ENCODE measurements around the gene PPP1R2C. TPM values are rescaled to one million over a fixed set of nuclear protein-coding genes. Genes with fewer than 3 reads are reported as not detected.

PPP1R2C gene
- total RNA-seq, 1 experiment from 2014 or later: not detected

- peaks cover 15% of the 10 kb centered on the region for H3K4me1 Mint-ChIP-seq (ENCODE audit: insufficient read depth, unreplicated experiment)
- H3K27me3 Mint-ChIP-seq (ENCODE audit: insufficient read depth, unreplicated experiment): peaks cover 61% of the 10 kb centered on the region
- no peaks in the 10 kb centered on the region for H3K36me3 Mint-ChIP-seq (ENCODE audit: insufficient read depth, unreplicated experiment)
- peaks cover 7% of the 10 kb centered on the region for H3K9me3 Mint-ChIP-seq (ENCODE audit: unreplicated experiment)
- ChIA-PET POLR2A (no interaction called here), CTCF (interaction anchor here (0.5 kb wide), 1 partner anchor 250 kb away, joined by 3 read pairs; no protein-coding TSS in a partner anchor)
- intact Hi-C loops (cut with micrococcal nuclease): no loop called here
- no peak overlapping the region for H3K27ac Mint-ChIP-seq (ENCODE audit: low read depth, unreplicated experiment)
- H3K4me3 Mint-ChIP-seq (ENCODE audit: unreplicated experiment): no peak overlapping the region
- TF ChIP-seq, protein P1, sequence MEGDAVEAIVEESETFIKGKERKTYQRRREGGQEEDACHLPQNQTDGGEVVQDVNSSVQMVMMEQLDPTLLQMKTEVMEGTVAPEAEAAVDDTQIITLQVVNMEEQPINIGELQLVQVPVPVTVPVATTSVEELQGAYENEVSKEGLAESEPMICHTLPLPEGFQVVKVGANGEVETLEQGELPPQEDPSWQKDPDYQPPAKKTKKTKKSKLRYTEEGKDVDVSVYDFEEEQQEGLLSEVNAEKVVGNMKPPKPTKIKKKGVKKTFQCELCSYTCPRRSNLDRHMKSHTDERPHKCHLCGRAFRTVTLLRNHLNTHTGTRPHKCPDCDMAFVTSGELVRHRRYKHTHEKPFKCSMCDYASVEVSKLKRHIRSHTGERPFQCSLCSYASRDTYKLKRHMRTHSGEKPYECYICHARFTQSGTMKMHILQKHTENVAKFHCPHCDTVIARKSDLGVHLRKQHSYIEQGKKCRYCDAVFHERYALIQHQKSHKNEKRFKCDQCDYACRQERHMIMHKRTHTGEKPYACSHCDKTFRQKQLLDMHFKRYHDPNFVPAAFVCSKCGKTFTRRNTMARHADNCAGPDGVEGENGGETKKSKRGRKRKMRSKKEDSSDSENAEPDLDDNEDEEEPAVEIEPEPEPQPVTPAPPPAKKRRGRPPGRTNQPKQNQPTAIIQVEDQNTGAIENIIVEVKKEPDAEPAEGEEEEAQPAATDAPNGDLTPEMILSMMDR (IDR thresholded peaks at IDR 0.05; ENCODE audit: unreplicated experiment): no peak
- BruUV-seq (replicated peaks): no TSS peak
- DNase-seq (ENCODE audit: unreplicated experiment): no peak
Measured at GRCh38 chrX:42752730-42753129, 25.2 kb downstream of the PPP1R2C start.

DNA sequence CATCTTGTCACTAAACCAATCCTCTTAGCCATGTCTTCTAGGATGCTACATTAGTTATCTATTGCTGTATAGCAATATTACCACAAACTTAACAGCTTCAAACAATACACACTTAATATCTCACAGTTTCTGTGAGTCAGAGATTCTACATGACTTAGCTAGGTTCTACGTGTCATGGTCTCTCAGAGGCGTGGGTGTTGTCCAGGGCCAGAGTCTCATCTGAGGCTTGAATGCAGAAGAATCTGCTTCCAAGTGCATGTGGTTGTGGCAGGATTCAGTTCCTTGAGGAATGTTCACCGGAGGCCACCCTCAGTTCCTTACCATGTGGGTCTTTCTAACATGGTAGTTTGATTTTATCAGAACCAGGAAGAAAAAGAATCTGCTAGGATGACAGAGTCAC lies 26.4 kb downstream of the PPP1R2C start:
- no peak overlapping the region for H3K4me3 Mint-ChIP-seq (ENCODE audit: unreplicated experiment)
- H3K4me1 Mint-ChIP-seq (ENCODE audit: insufficient read depth, unreplicated experiment): peaks cover 15% of the 10 kb centered on the region
- ChIA-PET POLR2A (interaction anchor here (0.7 kb wide), 1 partner anchor 174 kb away, joined by 3 read pairs; no protein-coding TSS in a partner anchor), CTCF (no interaction called here)
- H3K36me3 Mint-ChIP-seq (ENCODE audit: insufficient read depth, unreplicated experiment): no peaks in the 10 kb centered on the region
- H3K27ac Mint-ChIP-seq (ENCODE audit: low read depth, unreplicated experiment): no peak overlapping the region
- DNase-seq (ENCODE audit: unreplicated experiment): no peak
- H3K27me3 Mint-ChIP-seq (ENCODE audit: insufficient read depth, unreplicated experiment): peaks cover 52% of the 10 kb centered on the region
- H3K9me3 Mint-ChIP-seq (ENCODE audit: unreplicated experiment): peaks cover 7% of the 10 kb centered on the region
- intact Hi-C loops (cut with micrococcal nuclease): no loop called here
- BruUV-seq (replicated peaks): no TSS peak
- TF ChIP-seq, protein P1 (IDR thresholded peaks at IDR 0.05; ENCODE audit: unreplicated experiment): no peak

DNA sequence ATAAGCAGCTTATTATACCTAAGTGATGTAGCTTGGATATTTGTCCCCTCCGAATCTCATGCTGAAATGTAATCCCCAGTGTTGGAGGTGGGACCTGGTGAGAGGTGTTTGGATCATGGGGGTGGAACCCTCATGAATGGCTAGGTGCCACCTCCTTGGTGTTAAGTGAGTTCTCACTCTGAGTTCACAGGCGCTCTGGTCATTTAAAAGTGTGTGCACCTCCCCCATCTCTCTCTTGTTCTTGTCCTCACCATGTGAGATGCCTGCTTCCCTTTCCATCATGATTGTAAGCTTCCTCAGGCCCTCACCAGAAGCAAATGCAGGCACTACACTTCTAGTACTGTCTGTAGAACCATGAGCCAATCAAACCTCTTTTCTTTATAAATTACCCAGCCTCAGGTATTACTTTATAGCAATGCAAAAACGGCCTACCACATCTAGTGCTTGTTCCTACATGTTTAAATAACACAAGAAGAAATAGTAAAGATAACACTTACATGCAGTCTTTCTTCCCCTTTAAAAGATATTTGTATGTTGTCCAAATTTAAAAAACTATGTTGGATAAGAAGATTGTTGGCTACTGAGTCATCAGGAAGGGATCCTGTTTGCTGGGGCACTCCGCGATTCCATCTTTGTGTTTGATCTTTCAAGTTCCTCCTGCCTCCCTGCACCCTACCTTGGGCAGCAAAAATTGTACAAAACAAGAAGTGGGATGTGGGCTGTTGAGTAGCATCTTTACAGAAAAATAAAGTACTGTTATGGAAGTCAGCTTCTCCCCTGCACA lies 29.7 kb downstream of the PPP1R2C start:
- no peak overlapping the region for H3K4me3 Mint-ChIP-seq (ENCODE audit: unreplicated experiment)
- H3K4me1 Mint-ChIP-seq (ENCODE audit: insufficient read depth, unreplicated experiment): peaks cover 9% of the 10 kb centered on the region
- TF ChIP-seq, protein P1 (IDR thresholded peaks at IDR 0.05; ENCODE audit: unreplicated experiment): no peak
- no TSS peak for BruUV-seq (replicated peaks)
- H3K9me3 Mint-ChIP-seq (ENCODE audit: unreplicated experiment): peaks cover 7% of the 10 kb centered on the region
- intact Hi-C loops (cut with micrococcal nuclease): no loop called here
- H3K36me3 Mint-ChIP-seq (ENCODE audit: insufficient read depth, unreplicated experiment): no peaks in the 10 kb centered on the region
- H3K27ac Mint-ChIP-seq (ENCODE audit: low read depth, unreplicated experiment): no peak overlapping the region
- peak; percentile 17 for DNase-seq (ENCODE audit: unreplicated experiment)
- POLR2A ChIA-PET: interaction anchor here (0.7 kb wide), 1 partner anchor 112 kb away, joined by 3 read pairs; no protein-coding TSS in a partner anchor
- CTCF ChIA-PET: interaction anchor here (0.7 to 1.2 kb wide), 2 partner anchors 683 to 810 kb away, joined by 3 to 4 read pairs; no protein-coding TSS in a partner anchor
- peaks cover 54% of the 10 kb centered on the region for H3K27me3 Mint-ChIP-seq (ENCODE audit: insufficient read depth, unreplicated experiment)

DNA sequence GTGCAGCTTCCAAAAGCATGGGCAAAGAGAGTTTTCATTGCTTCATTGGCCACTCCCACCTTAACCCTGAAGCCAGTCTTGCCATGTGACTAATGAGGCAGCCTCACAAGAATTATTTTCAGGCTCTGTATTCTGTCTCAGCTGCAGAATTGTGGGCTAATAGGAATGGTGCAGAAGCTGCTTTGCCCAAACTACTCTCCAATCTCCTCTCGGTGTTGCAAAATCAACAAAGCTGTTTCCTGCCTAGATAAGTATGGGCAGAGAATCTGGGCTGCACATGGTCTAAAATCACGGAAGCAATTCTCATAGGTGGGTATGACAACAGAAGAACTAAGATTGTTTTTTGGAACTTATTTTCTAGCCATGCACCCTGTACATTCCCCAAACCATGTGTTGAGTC lies 31.4 kb downstream of the PPP1R2C start:
- POLR2A ChIA-PET: interaction anchor here (0.6 kb wide), 1 partner anchor 13 kb away, joined by 3 read pairs; no protein-coding TSS in a partner anchor
- intact Hi-C loops (cut with micrococcal nuclease): no loop called here
- no TSS peak for BruUV-seq (replicated peaks)

More for the DNA sequence above, 31.4 kb downstream of the PPP1R2C start:
- CTCF ChIA-PET: no interaction called here
- no peak overlapping the region for H3K4me3 Mint-ChIP-seq (ENCODE audit: unreplicated experiment)
- H3K4me1 Mint-ChIP-seq (ENCODE audit: insufficient read depth, unreplicated experiment): peaks cover 9% of the 10 kb centered on the region
- no peaks in the 10 kb centered on the region for H3K36me3 Mint-ChIP-seq (ENCODE audit: insufficient read depth, unreplicated experiment)
- TF ChIP-seq, protein P1 (IDR thresholded peaks at IDR 0.05; ENCODE audit: unreplicated experiment): no peak
- no peak for DNase-seq (ENCODE audit: unreplicated experiment)
- peaks cover 38% of the 10 kb centered on the region for H3K27me3 Mint-ChIP-seq (ENCODE audit: insufficient read depth, unreplicated experiment)
- H3K27ac Mint-ChIP-seq (ENCODE audit: low read depth, unreplicated experiment): no peak overlapping the region
- H3K9me3 Mint-ChIP-seq (ENCODE audit: unreplicated experiment): peaks cover 7% of the 10 kb centered on the region
